Articular chondrocyte of knee joint (primary cell): ENCODE results near the gene MACC1. TPM values are rescaled to one million over a fixed set of nuclear protein-coding genes. Genes with fewer than 3 reads are reported as not detected.

ENCODE experiments used
- total RNA-seq: library from RNA; depleted of rRNA; stranded (reverse); fragments of >200 nt; gene quantifications from 2 replicates; pipeline ENCODE4 v1.2.3, GENCODE V29; 2012

MACC1 gene, protein sequence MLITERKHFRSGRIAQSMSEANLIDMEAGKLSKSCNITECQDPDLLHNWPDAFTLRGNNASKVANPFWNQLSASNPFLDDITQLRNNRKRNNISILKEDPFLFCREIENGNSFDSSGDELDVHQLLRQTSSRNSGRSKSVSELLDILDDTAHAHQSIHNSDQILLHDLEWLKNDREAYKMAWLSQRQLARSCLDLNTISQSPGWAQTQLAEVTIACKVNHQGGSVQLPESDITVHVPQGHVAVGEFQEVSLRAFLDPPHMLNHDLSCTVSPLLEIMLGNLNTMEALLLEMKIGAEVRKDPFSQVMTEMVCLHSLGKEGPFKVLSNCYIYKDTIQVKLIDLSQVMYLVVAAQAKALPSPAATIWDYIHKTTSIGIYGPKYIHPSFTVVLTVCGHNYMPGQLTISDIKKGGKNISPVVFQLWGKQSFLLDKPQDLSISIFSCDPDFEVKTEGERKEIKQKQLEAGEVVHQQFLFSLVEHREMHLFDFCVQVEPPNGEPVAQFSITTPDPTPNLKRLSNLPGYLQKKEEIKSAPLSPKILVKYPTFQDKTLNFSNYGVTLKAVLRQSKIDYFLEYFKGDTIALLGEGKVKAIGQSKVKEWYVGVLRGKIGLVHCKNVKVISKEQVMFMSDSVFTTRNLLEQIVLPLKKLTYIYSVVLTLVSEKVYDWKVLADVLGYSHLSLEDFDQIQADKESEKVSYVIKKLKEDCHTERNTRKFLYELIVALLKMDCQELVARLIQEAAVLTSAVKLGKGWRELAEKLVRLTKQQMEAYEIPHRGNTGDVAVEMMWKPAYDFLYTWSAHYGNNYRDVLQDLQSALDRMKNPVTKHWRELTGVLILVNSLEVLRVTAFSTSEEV
- 0.13 and 0.22 TPM in 2 replicates for total RNA-seq

DNA sequence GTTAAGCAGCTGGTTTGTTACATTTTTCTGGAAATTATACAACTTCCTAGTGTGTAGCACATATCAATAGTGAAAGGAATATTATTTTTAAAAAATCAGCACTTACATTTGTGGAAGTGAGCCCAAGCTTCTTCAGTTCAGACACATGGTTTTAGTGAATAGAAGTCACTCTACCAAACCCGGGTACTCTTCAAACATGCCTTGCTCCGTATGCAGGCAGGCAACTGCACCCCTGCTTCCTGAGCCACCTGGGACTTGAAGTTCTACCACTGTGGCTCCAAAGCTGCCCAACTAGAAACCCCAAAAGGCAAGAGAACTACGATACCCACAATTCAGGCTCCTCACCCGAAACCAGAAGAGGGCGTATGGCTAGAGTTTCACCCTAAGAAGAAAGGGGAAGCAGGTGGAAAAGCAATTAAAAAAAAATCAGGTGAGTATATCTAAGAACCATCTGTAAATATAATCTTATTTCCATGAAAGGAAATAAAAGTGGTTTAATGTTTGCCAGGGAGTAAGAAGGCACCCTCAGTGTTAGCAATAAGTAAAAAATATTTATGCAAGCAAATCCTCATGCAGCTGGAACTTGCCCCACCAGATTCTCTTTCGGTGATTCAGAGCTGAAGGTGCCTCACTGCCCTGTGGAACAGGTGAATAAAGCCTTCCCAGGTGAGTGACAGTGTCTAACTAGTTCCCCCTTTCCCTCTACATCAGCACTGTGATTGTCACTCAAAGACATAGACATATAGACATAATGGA, at the start of gene MACC1:
MACC1 (minus strand) TSS at position 192 of the 756 bp plus-strand sequence. CDS start 55,522 bp downstream, outside the sequence.

Other genes starting within 250 kb of the MACC1 start
- 41.0 and 41.8 TPM in 2 replicates for gene ITGB8, start 113.5 kb upstream of the MACC1 start, total RNA-seq